CD1c-positive myeloid dendritic cell (primary cell): Measurements from ENCODE around the gene ACOT8.
"Not testable (repeated sequence)": the region's sequence is repeated elsewhere in the genome, so short reads cannot be mapped to it uniquely, and the experiment has no call there.

Experiments used
- DNase-seq: peaks from one replicate; pipeline ENCODE4 v3.0.0-alpha.2; 2016; ENCODE audit errors: extremely low spot score

ACOT8 gene

DNA sequence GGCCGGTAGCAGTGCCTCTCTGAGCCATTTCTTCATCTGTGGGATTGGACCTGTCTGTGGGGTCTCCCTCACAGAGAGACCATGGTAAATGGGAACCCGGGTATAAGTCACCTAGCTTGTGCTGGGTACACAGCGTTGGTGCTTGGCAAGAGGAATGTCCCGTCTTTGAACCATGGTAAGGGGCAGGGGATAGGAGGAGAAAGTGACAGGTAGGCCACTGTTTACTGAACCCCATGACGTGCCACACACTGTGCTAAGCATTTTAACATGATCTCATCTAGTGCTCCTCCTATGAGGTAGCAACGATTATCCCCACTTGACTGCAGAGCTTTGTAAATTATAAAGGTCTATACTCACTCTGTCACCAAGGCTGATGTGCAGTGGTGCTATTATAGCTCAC, 29.5 kb downstream of the ACOT8 start:
- DNase-seq, result no peak

- no peak for DNase-seq
Measured at GRCh38 chr20:45827030-45827652, 30.1 kb downstream of the ACOT8 start, which contains the start of gene TNNC2. Gene TNNC2, minus strand, starts transcription at chr20:45827312. Its CDS starts 64 bp downstream, at chr20:45827248.

GRCh38 chr20:45826381-45827019, 30.7 kb downstream of the ACOT8 start:
- no peak for DNase-seq

GRCh38 chr20:45823949-45824835, 33.0 kb downstream of the ACOT8 start:
- peak; percentile 37 for DNase-seq

DNA sequence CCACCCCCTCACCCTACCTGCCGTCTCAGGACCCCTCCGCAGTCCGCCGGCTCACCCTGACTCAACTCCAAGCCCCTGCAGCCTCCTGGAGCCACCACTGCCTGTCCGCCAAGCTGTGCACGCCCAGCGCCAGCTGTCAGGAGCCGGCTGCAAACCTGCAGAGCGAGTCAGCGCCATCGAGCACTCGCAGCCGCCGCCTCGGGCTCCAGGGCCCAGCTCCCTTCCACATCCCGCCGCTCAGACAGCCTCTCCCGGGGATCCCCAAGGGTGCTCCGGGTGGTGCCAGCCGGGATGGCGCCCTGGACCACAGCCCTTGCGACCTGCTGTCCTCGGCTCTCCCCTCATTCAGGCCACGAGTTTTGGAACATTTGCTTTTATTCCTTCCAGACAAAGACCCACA, 34.3 kb downstream of the ACOT8 start:
- DNase-seq, result no peak

- DNase-seq, result no peak
Measured at GRCh38 chr20:45821947-45822346, 35.2 kb downstream of the ACOT8 start.

- DNase-seq, result no peak
Measured at GRCh38 chr20:45819466-45819865, 37.7 kb downstream of the ACOT8 start.

GRCh38 chr20:45818239-45818638, 39.0 kb downstream of the ACOT8 start:
- no peak for DNase-seq

DNA sequence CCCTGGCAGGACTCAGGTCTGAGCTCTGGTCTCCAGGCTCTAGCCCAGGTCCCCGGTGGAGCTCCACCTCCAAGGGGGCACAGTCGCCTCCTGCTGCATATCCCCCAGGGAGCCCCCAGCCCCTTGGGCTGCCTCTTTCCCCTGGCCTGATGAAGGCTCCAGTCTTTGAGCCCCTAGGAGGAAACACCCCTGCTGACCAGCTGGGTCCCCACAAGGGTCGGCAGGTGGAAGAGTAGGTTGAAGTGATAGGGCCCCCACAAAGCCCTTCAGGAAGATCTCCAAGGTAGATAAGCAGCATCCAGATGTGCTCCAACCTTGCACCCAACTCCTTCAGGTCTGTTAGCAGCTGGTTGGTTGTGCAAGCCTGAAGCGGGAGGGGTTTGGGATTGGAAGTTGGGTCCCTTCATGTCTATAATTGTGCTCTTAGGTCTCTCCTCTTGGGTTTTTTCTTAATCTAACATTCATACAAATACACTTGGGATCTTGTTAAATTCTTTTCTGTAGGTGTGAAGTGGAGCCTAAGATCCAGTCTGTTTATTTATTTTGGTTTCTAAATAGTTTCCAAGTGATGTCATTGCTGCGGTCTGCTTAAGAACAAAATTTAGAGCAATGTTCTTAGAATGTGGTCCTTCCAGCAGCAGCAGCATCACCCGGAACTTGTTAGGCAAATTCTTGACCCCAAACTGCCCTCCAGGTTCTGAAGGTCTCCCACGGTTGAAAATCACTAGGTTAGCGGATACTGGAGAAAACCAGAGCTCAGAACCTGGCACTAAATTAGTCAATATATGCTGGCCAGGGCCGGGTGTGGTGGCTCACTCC, 39.6 kb downstream of the ACOT8 start:
- DNase-seq, result no peak

- DNase-seq, result no peak
Measured at GRCh38 chr20:45816951-45817350, 40.2 kb downstream of the ACOT8 start.

- DNase-seq, result no peak
Measured at GRCh38 chr20:45814314-45814713, 42.9 kb downstream of the ACOT8 start.

- DNase-seq, result no peak
Measured at GRCh38 chr20:45813489-45813888, 43.7 kb downstream of the ACOT8 start.

GRCh38 chr20:45813006-45813340, 44.2 kb downstream of the ACOT8 start:
- no peak for DNase-seq

DNA sequence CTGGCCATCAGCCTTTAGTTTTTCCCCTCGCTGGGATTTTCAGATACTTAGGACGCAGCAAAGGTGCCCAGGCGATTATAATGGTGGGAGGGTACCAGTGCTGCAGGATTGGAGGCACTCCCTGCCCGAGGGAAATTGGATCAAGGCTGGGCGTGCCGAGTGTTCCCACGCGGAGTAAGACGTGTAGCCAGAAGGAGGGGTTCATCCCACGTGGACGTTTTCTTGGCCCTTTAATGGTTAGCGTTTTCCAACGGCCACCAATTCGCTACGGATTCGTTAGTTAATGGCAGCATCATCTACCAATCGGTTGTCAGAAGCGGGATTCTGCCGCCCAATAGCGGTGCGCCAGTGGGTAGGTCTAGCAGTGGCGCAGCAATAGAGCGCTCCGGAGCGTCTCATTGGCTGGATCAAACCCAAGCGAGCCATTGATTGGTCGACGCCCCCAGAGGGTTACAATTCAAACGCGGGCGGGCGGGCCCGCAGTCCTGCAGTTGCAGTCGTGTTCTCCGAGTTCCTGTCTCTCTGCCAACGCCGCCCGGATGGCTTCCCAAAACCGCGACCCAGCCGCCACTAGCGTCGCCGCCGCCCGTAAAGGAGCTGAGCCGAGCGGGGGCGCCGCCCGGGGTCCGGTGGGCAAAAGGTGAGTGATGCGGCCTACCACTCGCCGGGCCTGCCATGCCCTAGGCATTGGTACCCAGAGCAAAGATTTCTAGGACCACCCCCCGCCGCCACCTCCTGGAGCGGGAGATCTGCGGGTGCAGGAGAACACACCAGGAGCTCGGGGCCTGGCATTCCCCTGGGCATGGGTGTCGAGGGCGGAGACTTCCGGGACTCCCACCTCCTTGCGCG, 44.8 kb downstream of the ACOT8 start, which contains the start of gene UBE2C:
TSS of gene UBE2C (plus strand) at position 488 of the 849 bp plus-strand sequence. CDS start at position 540, 52 bp downstream.
- peak; percentile 99 for DNase-seq

DNA sequence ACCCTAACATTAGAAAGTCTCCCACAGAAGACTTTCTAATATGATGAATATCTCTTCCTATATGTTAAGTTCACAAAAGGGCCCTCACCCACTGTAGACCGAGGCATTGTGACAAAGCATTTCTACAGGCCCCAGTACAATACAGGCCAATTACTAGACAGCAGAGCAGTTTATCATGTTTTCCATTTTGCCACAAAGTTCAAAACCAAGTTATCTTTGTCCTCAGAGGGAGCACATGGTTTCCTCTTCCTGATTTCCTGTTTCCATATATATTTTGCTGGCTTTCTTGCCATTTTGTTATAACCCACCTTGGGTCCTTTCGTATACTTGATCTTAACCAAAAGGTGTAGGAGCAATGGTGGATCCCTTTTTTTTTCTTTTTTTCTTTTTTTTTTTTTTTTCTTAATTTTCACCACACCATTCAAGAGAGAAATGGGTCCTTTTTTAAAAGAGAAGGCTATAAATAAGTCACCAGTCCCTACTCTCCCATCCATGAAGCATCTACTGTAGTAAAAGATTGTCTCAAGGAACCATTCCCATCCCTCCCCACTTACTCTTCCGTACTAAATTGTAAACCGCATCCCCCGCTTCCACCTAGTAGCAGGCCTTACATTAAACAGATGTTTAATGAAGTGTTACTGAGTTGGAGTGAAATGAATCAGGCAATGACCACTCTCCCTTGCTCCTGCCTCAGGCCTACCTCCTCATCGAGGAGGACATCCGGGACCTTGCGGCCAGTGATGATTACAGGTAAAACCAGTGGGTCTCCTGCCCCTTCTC, 46.8 kb downstream of the ACOT8 start:
- DNase-seq, result no peak

DNA sequence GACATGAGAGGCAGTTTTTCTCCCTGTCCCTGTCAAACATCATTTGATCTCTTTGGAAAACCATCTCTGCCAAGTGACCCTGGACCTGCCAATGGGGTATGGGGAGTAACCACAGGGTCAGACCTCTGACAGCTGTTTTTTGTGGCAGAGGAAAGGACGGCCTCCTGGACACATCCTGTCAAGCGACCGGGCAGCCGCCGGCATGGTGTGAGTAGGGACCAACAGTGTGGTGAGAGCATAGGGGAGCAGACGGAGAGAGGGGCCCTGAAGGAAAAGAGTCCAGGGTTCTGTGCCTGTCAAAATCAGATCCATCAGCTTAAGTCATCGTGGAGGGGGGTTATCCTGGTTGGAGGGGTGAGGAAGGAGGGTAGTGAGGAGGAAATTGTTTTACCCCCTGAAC, 55.3 kb downstream of the ACOT8 start:
- no peak for DNase-seq

DNA sequence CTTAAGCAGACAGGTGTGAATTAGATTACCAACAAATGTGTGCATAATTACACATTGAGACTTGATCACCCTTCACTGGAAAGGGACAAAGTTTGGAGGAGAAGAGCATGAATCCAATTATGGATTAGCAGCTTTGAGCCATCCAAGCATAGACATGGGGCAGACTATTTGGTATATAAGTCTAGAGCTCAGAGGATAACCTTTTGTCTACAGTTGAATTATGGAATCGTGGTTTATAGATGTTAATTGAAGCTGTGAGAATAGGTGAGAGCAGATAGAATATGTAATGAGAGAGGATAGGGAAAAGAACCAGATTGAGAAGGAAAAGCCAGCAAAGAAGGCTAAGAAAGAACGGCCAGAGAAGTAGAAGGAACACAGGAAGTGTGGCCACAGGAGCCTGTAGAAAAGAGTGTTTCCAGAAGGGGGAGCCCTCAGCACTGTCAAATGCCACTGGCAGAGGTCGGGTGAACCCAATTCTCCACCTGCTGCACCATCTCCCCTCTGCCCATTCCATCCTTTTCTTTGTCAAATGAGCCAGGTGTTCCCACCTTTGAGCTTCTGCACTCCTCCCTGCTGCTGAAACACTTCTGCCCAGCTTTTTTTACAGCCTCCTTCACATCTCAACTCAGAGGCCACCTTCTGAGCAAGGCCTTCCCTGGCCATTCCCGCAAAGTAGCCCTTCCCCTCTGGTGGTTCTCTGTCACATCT, 58.1 kb downstream of the ACOT8 start:
- peak; percentile 59 for DNase-seq

DNA sequence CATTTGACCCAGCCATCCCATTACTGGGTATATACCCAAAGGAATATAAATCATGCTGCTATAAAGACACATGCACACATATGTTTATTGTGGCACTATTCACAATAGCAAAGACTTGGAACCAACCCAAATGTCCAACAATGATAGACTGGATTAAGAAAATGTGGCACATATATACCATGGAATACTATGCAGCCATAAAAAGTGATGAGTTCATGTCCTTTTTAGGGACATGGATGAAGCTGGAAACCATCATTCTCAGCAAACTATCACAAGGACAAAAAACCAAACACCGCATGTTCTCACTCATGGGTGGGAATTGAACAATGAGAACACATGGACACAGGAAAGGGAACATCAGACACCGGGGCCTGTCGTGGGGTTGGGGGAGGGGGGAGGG, 59.2 kb downstream of the ACOT8 start:
- not testable (repeated sequence) for DNase-seq

DNA sequence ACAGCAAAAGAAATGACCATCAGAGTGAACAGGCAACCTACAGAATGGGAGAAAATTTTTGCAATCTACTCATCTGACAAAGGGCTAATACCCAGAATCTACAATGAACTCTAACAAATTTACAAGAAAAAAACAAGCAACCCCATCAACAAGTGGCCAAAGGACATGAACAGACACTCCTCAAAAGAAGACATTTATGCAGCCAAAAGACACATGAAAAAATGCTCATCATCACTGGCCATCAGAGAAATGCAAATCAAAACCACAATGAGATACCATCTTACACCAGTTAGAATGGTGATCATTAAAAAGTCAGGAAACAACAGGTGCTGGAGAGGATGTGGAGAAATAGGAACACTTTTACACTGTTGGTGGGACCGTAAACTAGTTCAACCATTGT, 59.7 kb downstream of the ACOT8 start:
- DNase-seq, result not testable (repeated sequence)
